NCI-H526 treated with DMSO at 0.1 percent for 48 hours (cell line): ENCODE results near the gene SLC22A6.
A peak's percentile ranks its signal among the peaks of the same experiment; 100 is the strongest.

Experiments
- DNase-seq: peaks from one replicate; lab custom pipeline; 2025; lab: John Stamatoyannopoulos, UW

The SLC22A6 gene, protein sequence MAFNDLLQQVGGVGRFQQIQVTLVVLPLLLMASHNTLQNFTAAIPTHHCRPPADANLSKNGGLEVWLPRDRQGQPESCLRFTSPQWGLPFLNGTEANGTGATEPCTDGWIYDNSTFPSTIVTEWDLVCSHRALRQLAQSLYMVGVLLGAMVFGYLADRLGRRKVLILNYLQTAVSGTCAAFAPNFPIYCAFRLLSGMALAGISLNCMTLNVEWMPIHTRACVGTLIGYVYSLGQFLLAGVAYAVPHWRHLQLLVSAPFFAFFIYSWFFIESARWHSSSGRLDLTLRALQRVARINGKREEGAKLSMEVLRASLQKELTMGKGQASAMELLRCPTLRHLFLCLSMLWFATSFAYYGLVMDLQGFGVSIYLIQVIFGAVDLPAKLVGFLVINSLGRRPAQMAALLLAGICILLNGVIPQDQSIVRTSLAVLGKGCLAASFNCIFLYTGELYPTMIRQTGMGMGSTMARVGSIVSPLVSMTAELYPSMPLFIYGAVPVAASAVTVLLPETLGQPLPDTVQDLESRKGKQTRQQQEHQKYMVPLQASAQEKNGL

DNA sequence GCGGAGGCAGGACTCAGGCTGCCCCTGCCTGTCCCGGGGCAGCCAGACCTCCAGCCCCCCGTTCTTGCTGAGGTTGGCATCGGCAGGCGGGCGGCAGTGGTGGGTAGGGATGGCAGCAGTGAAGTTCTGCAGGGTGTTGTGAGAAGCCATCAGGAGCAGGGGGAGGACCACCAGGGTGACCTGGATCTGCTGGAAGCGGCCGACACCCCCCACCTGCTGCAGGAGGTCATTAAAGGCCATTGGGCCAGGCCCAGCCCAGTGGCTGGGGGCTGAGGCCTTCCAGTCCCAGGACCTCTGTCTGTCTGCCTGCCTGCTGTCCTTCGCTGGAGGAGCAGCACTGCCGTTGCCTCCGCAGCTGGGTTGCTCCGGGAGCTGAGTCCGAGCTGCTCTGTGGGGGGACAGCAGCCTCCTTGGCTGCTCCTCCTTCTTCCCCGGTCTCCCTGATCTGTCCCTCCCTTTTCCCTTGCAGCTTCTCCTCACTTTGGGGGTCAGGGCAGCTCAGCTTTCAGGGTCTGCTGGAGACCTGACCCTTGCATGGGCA is at the start of gene SLC22A6:
TSS of gene SLC22A6 (minus strand) at position 517 of the 541 bp plus-strand sequence. CDS start at position 240, 277 bp downstream.
- no peak for DNase-seq

DNA sequence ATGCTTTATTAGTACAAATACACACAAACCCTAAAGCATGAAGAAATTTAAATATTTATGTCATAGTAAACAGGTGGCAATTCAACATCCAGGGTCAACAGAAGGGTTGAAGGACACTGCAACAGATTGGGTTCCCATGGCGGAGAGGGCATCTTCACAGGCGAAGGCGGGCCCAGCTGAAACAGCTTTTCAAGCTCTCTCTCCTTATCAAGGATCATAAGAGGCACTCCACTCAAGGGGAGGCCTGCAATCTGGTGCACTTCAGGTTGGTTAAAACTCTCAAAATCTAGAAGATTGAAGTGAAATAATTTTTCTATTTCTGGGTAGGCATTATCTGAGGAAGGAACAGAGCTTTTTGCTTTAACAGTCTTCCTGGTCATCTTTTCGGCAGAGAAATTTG is 47.7 kb upstream of the SLC22A6 start:
- DNase-seq = no peak

DNA sequence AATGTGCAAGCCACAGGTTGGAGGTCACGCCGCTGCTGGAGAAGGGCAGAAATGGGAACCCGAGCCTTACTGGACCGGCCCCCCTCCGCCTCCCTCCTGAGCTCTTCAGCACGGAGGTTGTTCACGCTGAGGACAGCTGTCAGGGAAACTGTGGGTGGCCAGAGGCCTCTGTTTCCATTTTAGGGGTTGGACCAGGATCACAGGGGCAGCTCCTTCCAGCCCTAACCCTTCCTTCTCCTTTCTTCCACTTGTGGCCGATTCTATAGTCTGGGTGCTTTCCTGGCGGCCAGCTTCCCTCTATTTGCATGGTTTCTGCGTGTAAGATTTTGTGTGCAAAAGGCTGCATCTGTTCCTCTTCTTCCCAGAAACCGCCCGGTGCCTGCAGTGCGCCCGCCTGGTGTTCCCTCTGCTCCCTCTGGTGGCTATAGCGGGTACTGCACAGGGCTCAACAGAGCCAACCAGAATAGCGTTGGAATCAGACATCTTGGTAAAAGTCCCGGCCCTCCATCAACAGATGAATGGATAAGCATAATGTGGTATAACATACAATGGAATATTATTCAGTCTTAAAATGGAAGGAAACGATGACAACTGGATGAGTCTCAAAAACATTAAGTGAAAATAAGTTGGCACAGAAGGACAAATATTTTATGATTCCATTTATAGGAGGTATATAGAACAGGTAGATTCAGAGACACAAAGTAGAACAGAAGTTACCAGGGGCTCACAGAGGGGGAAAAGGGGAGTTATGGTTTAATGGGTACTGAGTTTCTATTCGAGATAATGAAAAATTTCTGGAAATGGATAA is 39.3 kb upstream of the SLC22A6 start:
- DNase-seq = peak; percentile 54

DNA sequence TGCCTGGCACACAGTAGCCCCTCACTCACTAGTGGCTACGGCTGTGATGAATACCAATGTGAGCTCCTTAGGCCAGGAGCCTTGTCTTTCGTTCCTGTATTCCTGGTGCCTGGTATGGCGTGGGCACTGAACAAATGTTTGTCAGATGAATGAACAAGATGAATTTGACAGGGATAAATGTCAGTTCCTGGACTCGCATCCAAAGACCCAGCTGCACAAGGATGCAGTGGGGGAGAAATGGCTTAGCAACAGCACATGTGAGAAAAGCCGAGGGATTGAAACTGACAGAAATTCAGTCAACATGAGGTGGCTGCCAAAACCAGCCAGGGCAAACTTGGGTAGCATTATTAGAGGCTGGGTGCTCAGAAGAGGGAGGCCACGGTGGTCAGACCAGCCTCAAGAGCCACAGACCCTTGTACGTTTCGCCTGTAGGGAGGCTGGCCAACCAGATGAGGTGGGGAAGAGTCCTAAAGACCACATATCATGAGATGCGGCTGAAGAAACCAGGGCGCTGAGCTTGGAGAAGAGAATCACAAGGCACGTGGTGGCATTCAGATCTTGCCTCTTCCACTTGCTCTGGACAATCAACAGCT is 38.6 kb upstream of the SLC22A6 start:
- DNase-seq = no peak

DNA sequence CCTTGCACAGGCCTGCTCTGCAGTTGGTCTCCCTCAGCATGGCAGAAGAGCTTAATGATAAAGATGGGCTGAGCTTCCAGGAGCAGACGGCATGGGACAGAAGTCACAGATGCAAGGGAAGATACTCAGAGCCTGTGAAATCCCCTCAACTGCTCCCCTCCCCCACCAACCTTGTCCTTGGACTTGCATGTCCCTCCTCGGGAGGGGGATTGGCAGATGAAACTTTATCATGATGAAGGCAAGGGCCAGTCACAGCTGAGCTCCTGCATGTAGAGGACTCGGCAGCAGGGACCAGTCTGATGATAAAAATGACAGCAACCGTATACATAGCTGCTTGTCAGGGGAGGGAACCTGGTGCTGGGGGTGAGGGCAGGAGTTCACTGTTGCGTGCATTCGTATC is 37.7 kb upstream of the SLC22A6 start:
- no peak for DNase-seq

DNA sequence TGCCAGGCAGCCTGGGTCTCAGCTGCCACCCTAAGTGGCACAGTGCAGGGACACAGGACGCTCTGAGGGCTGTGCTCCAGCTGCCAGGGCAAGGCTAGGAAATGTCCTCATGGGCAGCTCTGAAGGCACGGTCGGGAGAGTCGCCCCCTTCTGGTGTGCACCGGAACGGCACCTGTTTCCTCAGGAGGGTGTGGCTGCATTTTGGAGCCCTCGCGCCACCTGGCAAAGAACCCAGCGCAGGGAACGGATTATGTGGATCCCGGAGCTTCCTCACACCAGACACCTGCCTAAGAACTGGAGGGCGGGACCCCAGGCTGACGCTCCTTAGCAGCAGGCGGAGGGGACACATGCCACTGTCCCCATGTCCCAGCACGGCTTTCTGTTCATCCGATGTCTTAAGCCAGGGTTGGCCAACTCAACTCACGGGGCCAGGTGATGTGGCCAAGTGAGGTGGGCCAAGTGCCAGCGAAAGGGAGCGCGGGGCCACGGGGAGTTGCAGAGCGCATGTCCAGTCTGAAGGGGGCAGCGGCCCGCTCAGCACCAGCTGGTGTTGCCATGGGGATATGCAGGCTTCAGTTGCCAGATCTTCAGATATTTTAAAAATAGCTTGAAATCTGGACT is 36.0 kb upstream of the SLC22A6 start:
- DNase-seq = no peak

DNA sequence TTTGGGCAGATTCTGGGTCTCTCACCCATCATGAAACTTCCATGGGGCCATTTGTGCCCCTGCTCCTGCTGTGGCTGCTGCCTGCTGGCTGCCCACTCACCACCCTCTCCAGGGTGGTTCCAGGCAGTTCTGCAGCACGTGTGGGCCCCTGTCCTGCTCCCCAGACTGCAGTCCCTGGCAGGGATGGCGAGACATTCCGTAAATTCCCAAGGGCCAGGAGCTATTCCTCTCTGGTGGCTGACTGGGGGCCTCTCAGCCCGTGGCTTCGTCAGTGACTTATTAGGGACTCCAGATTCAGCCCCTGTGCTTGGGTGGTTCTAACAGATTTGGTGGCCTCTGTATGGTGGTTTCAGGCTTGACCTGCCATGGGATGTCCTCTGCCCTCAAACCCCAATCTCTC is 34.7 kb upstream of the SLC22A6 start:
- no peak for DNase-seq

DNA sequence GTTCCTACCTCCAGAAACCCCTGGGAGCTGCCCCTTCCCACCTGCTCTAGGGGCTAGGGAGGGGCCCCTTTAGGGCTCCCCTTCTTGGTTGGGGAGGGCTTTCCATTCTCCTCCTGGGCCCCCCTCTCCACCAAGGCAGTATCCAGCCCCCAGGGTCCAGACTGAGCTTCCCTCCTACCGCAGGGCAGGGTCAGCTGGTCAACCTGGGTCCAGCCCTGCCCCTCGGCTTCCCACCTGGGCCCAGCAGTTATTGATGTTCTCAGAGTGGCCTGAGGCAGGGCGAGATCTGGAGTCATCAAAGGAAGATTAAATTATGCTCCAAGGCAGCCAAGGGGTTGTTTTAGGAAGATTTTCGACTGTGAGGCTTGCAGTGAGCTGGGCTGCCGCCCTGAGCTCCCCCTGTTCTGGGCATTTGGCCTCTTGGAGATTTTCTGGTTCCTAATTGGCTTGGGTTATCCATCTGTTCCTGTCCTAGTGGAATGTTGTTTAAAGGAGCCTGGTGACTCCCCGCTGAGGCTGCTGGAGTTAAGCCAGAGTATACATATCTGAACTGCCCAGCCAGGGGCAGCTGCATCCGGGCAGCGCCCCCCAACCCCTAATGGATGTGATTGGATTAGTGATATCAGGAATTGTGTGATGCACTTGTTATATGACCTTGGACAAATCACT is 32.7 kb upstream of the SLC22A6 start:
- DNase-seq = no peak

DNA sequence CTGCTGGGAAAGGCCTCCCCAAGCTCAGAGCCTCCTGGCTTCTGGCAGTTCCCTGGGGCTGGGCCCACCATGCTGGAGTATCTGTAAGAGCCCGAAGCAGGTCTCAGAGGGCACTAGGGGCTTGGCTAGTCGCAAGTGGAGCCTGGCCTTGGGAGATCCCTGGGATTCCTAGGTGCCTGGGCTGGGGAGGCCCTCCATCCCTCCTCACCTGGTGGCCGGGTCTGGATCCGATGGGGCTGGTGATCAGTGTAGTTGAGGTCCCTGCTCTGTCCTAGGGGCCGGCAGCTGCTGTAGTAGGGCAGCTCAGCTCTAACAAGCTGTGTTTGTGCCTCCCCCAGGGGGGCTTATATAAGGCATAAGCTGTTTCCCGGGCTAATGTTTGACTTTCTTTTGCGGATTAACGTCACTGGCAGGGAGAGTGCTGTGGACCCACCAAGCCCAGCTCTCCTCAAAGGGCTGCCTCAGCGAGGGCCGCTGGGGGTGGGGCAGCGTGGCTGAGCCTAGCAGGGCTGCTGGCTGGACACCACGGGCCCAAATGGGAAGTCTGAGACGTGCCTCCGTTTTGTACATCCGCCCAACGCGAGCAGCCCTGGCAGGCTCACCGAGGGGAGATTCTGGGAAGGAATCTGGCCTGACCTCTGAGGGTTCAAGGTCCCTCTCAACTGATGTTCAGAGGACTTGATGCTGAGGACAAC is 30.9 kb upstream of the SLC22A6 start, which contains the start of gene SLC22A8:
TSS of gene SLC22A8 (minus strand) at position 321 of the 695 bp plus-strand sequence. CDS start 883 bp downstream, outside the sequence.
- no peak for DNase-seq

DNA sequence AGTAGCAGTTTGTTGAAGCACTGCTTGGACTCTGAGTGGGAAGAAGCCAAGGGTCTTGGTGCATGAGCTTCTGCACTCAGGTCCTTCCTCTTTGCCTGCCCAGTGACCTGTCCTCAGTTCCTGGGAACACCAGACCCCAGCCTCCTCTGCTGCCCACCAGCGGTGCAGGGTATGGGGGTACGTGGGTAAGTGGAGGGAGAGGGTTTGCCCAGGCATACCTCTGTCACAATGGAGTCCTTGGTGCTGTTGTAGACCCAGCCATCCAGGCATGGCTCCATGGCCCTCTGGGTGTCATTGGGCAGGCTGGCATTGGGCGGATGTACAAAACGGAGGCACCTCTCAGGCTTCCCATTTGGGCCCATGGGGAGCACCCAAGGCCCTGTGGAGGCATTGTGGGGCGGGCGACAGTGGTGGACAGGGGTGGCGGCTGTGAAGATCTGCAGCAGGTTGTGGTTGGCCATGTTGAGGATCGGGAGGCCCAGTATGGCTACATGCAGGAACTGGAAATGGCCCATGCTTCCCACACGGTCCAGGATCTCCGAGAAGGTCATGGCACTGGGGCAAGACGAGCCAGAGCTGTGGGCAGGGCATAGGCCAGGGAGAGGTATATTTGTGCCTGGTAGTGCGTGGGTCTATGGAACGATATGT is 29.8 kb upstream of the SLC22A6 start:
- DNase-seq = no peak

DNA sequence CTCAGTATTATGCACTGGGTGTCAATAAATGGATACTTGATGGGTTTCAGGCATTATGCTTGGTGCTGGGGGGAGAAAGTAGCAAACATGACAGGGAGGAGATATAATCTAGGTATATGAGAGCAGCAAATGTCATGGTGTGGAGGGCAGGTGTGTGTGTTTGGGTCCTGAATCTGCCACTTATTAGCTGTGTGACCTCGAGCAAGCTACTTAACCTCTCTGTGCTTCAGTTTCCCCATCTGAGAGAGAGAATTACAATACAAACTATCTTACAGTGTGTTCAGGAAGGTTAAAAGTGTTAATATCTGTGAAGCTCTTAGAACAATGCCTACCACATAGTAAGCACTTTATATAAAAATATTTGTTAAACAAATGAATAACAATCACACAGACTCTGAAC is 28.1 kb upstream of the SLC22A6 start:
- no peak for DNase-seq

DNA sequence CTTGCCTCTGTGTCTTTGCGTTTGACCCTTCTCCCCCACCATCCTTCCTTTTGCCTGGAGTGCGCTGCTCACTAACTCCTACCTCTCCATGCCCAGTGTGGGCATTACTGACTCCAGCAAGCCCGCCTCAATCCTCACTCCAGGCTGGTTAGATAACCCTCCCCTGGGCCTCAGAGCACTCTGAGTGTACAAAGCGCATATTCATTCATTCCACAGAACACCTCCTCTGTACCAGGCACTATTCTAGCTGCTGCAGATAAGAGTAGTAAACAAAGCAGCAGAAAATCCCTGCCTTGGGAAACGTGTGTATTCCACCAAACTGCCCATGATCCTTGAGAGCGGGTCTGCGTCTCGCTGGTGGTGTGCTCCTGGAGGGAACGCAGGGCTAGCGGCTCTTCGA is 27.7 kb upstream of the SLC22A6 start:
- DNase-seq = no peak

DNA sequence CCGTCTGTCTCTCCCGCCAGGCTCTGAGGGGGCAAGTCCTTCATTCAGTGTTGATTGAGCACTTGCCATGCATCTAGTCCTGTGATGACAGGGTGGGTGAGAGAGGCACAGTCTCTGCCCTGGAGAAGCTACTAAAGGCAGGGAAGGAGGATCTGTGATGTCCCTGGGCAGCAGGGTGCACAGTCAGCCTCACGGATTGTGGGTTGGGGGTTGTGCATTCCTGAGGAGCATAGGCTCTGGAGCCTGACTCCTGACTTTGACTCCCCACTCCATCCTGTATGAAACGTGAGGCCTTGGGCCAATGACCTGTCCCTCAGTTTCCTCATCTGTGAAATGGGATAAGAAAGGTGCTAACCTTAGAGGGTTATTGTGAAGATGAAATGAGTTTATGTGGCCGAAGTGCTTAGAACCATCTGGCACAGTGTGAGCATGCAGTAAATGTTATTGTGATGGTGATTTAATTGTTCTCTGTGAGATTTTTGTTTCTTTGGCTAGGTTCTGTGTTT is 26.2 kb upstream of the SLC22A6 start:
- no peak for DNase-seq

DNA sequence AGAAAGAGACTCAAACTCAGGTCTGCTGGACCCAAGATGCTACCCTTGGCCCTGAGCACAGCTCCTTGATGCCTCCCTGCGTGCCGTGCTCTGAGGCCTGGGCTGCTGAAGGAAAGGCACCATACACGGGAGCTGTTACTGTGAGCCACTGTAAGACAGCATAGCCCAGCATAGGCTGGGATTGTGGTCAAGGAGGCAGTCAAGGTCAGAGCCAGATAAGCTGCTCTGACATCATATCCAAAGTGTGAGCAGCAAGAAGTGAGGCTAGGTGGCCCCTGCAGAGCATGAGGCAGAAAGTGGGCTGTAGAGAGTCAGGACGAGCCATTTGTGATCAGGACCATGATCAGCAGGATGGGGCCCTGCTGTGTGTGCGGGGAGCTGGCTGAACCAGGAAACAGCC is 23.2 kb upstream of the SLC22A6 start:
- DNase-seq = no peak

DNA sequence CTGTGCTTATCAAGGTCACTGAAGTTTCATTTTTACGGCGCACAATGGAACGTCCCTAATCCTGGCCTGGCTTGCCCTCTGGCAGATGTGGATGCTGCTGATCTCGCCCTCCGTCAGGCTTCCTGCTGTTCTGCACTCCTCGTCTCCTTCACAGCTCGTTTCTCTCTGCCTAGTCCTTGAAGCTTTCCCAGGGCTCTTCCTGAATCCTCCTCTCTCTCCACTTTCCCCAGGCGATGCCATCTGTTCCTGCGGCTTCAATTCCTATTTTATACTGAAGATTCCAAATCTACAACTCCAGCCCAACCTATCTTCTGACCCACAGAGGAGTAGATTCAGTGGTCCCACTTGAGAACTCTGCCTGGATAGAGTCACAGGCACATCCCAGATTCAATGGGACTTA is 16.7 kb upstream of the SLC22A6 start:
- DNase-seq = no peak

DNA sequence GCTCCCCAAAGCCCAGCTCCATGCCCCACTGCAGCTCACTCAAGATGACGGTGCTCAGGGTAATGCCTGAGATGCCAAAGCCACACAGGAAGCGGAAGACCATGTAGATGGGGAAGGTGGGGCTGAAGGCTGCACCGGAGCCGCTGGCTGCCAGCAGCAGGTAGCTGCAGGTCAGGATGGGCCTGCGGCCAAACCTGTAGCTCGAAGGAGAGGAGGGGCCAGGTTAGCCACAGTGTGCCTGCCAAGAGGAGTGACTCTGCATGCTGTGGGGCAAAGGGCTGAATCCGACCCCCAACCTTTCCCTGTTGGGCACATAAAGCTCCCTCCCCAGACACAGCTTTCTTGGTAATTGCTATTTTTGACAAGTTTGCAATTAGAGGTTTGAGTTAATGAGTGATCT is 14.9 kb upstream of the SLC22A6 start:
- DNase-seq = no peak

DNA sequence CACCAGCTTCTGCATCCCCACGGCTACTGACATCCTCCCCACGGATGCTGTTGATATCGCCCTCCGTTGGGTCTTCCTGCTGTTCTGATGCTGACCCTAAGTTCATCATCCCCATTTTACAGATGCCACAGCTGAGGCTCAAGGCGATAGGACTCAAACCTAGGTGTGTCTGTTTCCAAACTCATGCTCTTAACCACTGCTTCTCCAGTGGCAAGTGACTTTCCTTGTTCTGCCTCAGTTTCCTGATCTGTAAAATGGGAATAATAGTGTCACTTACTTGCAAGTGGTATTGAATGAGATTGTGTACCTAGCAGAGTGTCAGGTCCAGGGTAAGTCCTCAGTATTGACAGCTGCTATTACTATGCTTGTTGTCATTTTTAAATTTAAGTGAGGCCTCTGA is 14.4 kb upstream of the SLC22A6 start:
- DNase-seq = no peak

DNA sequence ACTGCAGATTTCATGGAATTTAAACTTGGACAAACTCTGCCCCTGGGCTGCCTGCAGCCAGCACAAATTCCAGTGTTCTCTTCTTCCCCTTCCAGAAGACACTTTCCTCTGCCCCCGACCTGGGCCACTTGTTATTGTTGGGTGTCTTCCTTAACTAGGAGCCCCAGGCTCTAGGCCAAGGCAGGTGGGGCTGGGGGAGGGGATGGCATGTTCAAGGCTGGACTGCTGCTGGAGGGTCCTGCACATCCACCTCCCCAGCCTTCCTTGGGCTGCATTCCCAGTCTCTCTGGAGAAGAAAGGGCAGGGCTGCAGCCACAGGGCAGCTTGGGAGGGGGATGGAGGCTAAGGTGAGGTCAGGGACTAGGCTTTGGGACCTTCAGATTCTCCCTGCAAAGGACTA is 11.5 kb upstream of the SLC22A6 start:
- no peak for DNase-seq

DNA sequence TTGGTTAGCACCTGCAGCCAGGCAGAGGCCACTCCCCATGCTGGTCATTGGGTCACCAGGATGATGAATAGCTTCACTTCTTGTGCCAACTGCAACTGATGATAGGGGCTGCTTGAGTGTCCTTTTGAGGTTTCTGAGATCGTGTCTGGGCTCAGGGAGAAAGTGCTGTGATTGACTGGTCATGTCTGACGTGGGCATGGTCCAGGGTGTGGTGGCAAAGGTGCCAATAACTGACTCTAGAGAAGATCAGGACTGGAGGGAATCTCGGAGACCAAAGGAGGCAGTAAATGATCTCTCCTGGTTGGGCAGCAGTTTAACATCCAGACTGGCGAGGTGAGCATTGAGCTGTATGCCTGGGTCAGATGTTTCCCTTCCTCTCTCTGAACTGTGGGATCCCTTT is 10.0 kb upstream of the SLC22A6 start:
- no peak for DNase-seq

DNA sequence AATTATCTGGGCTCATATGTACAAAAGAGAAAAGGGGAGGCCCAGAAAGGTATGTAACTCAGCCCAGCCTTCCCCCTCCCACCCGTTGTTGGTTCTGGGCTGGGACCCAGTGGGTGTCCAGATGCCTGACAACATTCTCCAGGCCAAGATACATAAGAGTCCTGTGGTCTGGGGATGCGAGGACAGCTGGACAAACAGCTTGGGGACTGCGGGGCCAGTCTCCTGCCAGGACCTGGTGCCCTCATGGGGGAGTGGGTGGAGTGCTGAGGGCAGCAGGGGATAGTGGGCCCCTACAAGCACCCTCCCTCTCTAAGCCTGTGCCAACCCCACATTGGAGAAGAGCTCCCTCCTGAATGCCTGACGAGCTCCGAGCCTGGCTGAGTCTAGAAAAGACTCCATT is 3.5 kb upstream of the SLC22A6 start:
- no peak for DNase-seq
